ENCODE measurements around the gene ALDH3B2. TPM values are rescaled to one million over a fixed set of nuclear protein-coding genes. Genes with fewer than 3 reads are reported as not detected.

The ALDH3B2 gene
- total RNA-seq, 1 donor from 2014 or later: not detected

DNA sequence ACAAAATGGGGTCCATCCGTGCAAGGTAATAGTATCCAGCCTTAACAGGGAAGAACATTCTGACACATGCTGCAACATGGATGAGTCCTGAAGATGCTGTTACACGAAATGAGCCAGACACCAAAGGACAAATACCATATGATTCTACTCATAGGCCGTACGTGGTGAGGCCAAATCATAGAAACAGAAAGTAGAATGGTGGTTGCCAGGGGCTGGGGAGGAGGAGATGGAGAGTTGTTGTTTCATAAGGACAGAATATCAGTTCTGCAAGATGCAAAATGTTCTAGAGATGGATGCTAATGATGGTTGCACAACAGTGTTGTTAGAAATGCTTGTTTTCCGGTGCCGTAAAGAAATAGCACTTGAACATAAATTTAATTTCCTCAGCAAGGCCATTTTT is 37.5 kb downstream of the ALDH3B2 start:
- TF ChIP-seq, protein P1, sequence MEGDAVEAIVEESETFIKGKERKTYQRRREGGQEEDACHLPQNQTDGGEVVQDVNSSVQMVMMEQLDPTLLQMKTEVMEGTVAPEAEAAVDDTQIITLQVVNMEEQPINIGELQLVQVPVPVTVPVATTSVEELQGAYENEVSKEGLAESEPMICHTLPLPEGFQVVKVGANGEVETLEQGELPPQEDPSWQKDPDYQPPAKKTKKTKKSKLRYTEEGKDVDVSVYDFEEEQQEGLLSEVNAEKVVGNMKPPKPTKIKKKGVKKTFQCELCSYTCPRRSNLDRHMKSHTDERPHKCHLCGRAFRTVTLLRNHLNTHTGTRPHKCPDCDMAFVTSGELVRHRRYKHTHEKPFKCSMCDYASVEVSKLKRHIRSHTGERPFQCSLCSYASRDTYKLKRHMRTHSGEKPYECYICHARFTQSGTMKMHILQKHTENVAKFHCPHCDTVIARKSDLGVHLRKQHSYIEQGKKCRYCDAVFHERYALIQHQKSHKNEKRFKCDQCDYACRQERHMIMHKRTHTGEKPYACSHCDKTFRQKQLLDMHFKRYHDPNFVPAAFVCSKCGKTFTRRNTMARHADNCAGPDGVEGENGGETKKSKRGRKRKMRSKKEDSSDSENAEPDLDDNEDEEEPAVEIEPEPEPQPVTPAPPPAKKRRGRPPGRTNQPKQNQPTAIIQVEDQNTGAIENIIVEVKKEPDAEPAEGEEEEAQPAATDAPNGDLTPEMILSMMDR (IDR thresholded peaks at IDR 0.05): no peak
- Histone ChIP-seq H3K9me3 (no peaks in the 10 kb centered on the region), H3K27ac (no peak overlapping the region), H3K4me1 (no peaks in the 10 kb centered on the region), H3K36me3 (no peaks in the 10 kb centered on the region), H3K27me3 (no peaks in the 10 kb centered on the region), H3K4me3 (no peak overlapping the region)
- intact Hi-C loops (cut with DNase I): loop anchor here (10.0 kb wide), 1 partner anchor 168 kb away; no protein-coding TSS in a partner anchor
- DNase-seq (ENCODE audit: low spot score in 2 of 2): no peak

DNA sequence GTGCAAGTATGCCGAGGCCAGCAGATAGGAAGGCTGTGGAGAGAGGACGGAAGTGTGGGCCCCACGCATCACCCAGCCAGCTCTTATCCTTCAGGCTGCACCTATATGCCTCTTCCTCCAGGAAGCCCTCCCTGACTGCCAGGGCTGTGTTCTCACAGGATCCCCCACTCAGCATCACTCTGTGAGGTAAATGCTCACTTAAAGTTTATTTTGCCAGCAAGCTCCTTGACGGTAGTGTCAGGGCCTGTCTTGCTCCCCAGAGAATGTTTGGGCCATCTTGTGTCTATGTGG is 39.2 kb downstream of the ALDH3B2 start:
- no peak overlapping the region for H3K27ac ChIP-seq
- no peaks in the 10 kb centered on the region for H3K27me3 ChIP-seq
- no peaks in the 10 kb centered on the region for H3K36me3 ChIP-seq
- intact Hi-C loops (cut with DNase I): loop anchor here (10.0 kb wide), 1 partner anchor 170 kb away; no protein-coding TSS in a partner anchor
- no peak for DNase-seq (ENCODE audit: low spot score in 2 of 2)
- no peak overlapping the region for H3K4me3 ChIP-seq
- H3K4me1 ChIP-seq: peaks cover 4 to 6% of the 10 kb centered on the region in 2 donors
- H3K9me3 ChIP-seq: no peaks in the 10 kb centered on the region
- TF ChIP-seq, protein P1 (IDR thresholded peaks at IDR 0.05): no peak

DNA sequence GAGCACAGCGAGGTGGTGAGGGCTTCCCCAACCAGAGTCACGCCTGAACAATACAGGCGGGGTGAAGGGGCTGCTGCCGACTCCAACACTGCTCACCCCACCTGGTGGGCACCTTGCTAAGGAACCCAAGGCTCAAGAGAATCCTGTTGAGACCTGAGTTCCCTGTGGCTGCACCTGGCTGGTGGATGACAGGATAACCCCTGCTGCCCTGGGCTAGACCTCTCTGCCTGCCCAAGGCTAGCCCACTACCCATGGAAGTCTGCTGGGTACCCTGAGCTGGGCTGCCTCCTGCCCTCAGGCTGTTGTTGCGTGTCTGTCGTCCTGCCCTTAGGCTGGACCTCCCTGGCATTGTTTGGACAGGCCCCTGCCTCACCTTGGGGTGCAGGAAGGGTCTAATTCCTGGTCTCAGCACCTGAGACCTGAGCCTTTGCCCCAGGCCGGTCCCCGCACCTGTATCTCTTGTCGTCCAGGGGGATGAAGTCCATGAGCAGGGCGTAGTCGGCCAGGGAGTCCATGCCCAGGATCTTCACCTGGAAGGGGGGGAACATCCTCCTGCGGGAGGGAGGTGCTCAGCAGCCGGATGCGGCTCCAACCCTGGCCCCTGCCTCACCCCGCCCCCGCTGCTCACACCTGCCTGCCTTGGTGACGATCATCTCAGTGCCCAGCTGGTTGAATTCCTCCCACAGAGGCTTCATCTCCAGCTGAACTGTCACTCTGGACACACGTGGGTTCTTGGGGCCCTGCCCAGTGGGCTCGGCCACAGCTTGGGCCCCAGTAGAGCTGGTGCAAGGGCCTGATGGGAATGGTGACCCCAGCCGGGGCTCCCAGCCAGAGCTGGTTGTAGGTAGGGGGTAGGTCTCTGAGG is 39.8 kb downstream of the ALDH3B2 start:
- Histone ChIP-seq H3K27ac (no peak overlapping the region), H3K4me3 (no peak overlapping the region), H3K9me3 (no peaks in the 10 kb centered on the region), H3K27me3 (no peaks in the 10 kb centered on the region), H3K36me3 (no peaks in the 10 kb centered on the region), H3K4me1 (peaks cover 4 to 6% of the 10 kb centered on the region in 2 donors)
- DNase-seq (ENCODE audit: low spot score in 2 of 2): no peak
- intact Hi-C loops (cut with DNase I): loop anchor here (10.0 kb wide), 1 partner anchor 170 kb away; no protein-coding TSS in a partner anchor
- TF ChIP-seq, protein P1 (IDR thresholded peaks at IDR 0.05): no peak

DNA sequence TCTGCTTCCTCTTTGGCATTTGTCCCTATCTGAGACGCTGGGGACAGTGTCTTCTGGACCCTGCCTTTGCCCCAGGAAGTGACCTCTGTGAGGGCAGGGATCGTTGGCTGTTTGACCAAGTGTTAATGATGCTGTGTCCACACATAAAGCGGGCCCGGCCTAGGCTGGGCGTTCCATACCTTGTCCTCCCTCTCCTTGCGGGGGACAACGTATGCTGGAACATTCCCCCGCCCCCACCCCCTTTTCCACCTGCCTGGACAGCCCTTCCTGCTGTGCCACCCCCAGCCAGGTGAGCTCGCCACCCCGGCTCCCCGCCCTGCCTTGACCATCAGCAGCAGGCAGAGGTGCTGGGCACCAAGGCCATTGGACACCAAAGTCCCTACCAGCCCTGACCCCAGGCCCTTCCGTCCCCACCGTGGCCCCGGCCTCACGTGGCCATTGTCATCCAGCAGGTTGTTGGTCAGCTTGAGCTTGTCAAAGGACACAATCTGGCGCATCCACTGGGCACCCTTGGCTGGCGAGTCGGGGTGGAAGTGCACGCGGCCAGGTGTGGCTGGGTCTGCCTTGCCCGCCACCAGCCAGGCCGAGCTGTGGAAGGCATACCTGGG is 40.6 kb downstream of the ALDH3B2 start:
- H3K4me1 ChIP-seq: peaks cover 4 to 6% of the 10 kb centered on the region in 2 donors
- H3K27ac ChIP-seq: no peak overlapping the region
- H3K27me3 ChIP-seq: no peaks in the 10 kb centered on the region
- no peak for DNase-seq (ENCODE audit: low spot score in 2 of 2)
- intact Hi-C loops (cut with DNase I): loop anchor here (10.0 kb wide), 1 partner anchor 171 kb away; no protein-coding TSS in a partner anchor
- no peaks in the 10 kb centered on the region for H3K9me3 ChIP-seq
- H3K36me3 ChIP-seq: no peaks in the 10 kb centered on the region
- no peak overlapping the region for H3K4me3 ChIP-seq
- TF ChIP-seq, protein P1 (IDR thresholded peaks at IDR 0.05): no peak

DNA sequence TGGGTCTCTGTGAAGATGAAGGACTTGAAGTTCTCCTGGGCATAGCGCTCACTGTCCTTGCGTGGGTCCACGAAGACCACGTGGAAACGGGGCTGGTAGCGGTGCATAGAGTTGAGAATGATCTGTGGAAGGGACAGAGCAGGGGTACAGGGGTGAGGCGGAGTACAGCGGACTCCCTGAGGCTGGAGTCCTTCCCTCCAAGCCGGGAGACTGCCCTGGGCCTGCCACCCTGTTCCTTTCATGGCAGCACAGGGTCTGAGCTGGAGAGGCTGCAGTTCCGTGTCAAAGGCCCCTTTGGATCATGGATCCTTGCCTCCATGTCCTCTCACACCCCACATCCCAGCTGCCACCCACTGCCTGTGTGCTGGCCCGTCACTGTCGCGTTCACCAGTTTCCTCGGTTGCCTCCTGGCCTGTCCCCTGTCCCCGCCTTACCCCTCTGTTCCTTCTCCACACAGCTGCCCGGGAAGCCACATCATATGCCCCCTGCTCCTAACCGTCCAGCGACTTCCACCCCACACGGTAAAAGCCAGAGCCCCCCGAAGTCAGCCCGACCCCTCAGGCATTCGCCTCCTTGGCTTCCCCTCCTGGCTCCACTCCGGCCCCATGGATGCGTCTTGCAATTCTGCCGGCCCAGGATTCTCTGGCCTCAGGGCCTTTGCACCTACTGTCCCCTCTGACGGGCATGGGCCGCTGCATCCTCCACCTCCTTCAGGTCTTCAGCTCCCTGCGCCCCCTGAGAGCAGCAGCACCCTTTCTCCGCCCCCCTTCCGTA is 41.3 kb downstream of the ALDH3B2 start:
- Histone ChIP-seq H3K4me1 (peaks cover 4 to 6% of the 10 kb centered on the region in 2 donors), H3K27me3 (no peaks in the 10 kb centered on the region), H3K36me3 (no peaks in the 10 kb centered on the region), H3K4me3 (no peak overlapping the region), H3K27ac (no peak overlapping the region), H3K9me3 (no peaks in the 10 kb centered on the region)
- TF ChIP-seq, protein P1 (IDR thresholded peaks at IDR 0.05): no peak
- no peak for DNase-seq (ENCODE audit: low spot score in 2 of 2)
- intact Hi-C loops (cut with DNase I): loop anchor here (10.0 kb wide), 1 partner anchor 172 kb away; no protein-coding TSS in a partner anchor
